GM19455 (cell line): ENCODE measurements around the gene C1QTNF1.

Experiments used
- ATAC-seq: cut with Tn5 transposase; IDR thresholded peaks from one replicate; pipeline ENCODE4 v1.9.1; 2021; ENCODE audit not compliant: unreplicated experiment

C1QTNF1 gene

GRCh38 chr17:79038545-79039135, 14.7 kb downstream of the C1QTNF1 start:
- no peak for ATAC-seq

- no peak for ATAC-seq
Observed at GRCh38 chr17:79039171-79039570, 15.2 kb downstream of the C1QTNF1 start.

- no peak for ATAC-seq
Observed at GRCh38 chr17:79039886-79040285, 15.9 kb downstream of the C1QTNF1 start.

- no peak for ATAC-seq
Observed at GRCh38 chr17:79041041-79041570, 17.1 kb downstream of the C1QTNF1 start.

GRCh38 chr17:79041723-79042420, 17.9 kb downstream of the C1QTNF1 start:
- ATAC-seq: no peak

GRCh38 chr17:79042421-79043190, 18.6 kb downstream of the C1QTNF1 start:
- no peak for ATAC-seq

GRCh38 chr17:79043191-79043930, 19.4 kb downstream of the C1QTNF1 start:
- no peak for ATAC-seq

- ATAC-seq: no peak
Observed at GRCh38 chr17:79043931-79044320, 20.0 kb downstream of the C1QTNF1 start.

- no peak for ATAC-seq
Observed at GRCh38 chr17:79044462-79044861, 20.5 kb downstream of the C1QTNF1 start.

- no peak for ATAC-seq
Observed at GRCh38 chr17:79045001-79045729, 21.2 kb downstream of the C1QTNF1 start.

- ATAC-seq: no peak
Observed at GRCh38 chr17:79045842-79046196, 21.9 kb downstream of the C1QTNF1 start.

- no peak for ATAC-seq
Observed at GRCh38 chr17:79046197-79046915, 22.4 kb downstream of the C1QTNF1 start.

GRCh38 chr17:79046916-79047280, 22.9 kb downstream of the C1QTNF1 start:
- ATAC-seq: no peak

- no peak for ATAC-seq
Observed at GRCh38 chr17:79047291-79047920, 23.4 kb downstream of the C1QTNF1 start.

GRCh38 chr17:79047923-79048825, 24.2 kb downstream of the C1QTNF1 start:
- ATAC-seq: no peak

- ATAC-seq: no peak
Observed at GRCh38 chr17:79048826-79049755, 25.1 kb downstream of the C1QTNF1 start.

- ATAC-seq: no peak
Observed at GRCh38 chr17:79049821-79050220, 25.9 kb downstream of the C1QTNF1 start.
